Suprapubic skin (tissue), 3 donors: Measurements from ENCODE around the gene RETSAT.

Source experiments
- CTCF ChIP-seq, 2 donors: fragments of 200-600 bp in 1 of 2; fragments of 450-650 bp in 1 of 2; sonication (generic) in 1 of 2; IDR thresholded peaks; one replicate each; pipeline ENCODE4 v1.5.1; 2016 to 2019; ENCODE audit warnings: antibody characterized with exemption in 2 of 2, mild to moderate bottlenecking in 1 of 2, moderate library complexity in 1 of 2
- POLR2A ChIP-seq, 2 donors: fragments of 450-650 bp; IDR thresholded peaks; one replicate each; pipeline ENCODE4 v1.6.1; 2017; ENCODE audit warnings: antibody characterized with exemption in 2 of 2, mild to moderate bottlenecking in 2 of 2, moderate library complexity in 2 of 2

GRCh38 chr2:85355521-85355920 is 1.2 kb upstream of the RETSAT start:
- no peak for TF ChIP-seq CTCF (IDR thresholded peaks at IDR 0.05)
- TF ChIP-seq POLR2A (IDR thresholded peaks at IDR 0.05): no peak
